K562 (cell line): ENCODE measurements around the gene FILIP1L. TPM values are rescaled to one million over a fixed set of nuclear protein-coding genes. Genes with fewer than 3 reads are reported as not detected.

Experiments
- CHAMP1 ChIP-seq: fragments of 450-650 bp; IDR thresholded peaks from 2 replicates; pipeline ENCODE4 v1.6.1; 2016; ENCODE audit warnings: mild to moderate bottlenecking
- ETV5 ChIP-seq: sonication (generic); formaldehyde crosslinking; IDR thresholded peaks from 2 replicates; pipeline ENCODE4 v1.4.0; 2020; ENCODE audit warnings: low read depth, mild to moderate bottlenecking, missing genetic modification reagents
- FOSL1 ChIP-seq: fragments of 200-800 bp; sonication (Bioruptor generic); conservative IDR thresholded peaks from 2 replicates; pipeline ENCODE4 v1.6.1; 2016; ENCODE audit warnings: missing genetic modification characterization, missing compliant biosample characterization
- MTA3 ChIP-seq: fragments of 450-650 bp; formaldehyde crosslinking; IDR thresholded peaks from 2 replicates; pipeline ENCODE4 v1.6.1; 2017; ENCODE audit warnings: mild to moderate bottlenecking, borderline replicate concordance
- NR3C1 ChIP-seq: sonication (generic); formaldehyde crosslinking; IDR thresholded peaks from 2 replicates; pipeline ENCODE4 v1.8.1; 2022; ENCODE audit warnings: missing genetic modification reagents
- SP1 ChIP-seq: sonication (generic); formaldehyde crosslinking; IDR thresholded peaks from 2 replicates; pipeline ENCODE4 v1.8.1; 2022; ENCODE audit warnings: mild to moderate bottlenecking, missing genetic modification reagents
- SP2 ChIP-seq: IDR thresholded peaks from 2 replicates; pipeline ENCODE4 v1.6.1; 2011; ENCODE audit warnings: mild to moderate bottlenecking, low read depth, low read length, moderate library complexity; ENCODE audit not compliant: poor library complexity, severe bottlenecking; ENCODE audit errors: extremely low read depth
- TCF7 ChIP-seq: sonication (generic); IDR thresholded peaks from 2 replicates; pipeline ENCODE4 v1.6.1; 2016; ENCODE audit warnings: antibody characterized with exemption, borderline replicate concordance
- ZBTB9 ChIP-seq: fragments of 450-650 bp; formaldehyde crosslinking; IDR thresholded peaks from 2 replicates; pipeline ENCODE4 v1.4.0; 2020; ENCODE audit warnings: mild to moderate bottlenecking, moderate library complexity
- ZFP91 ChIP-seq: sonication (generic); formaldehyde crosslinking; IDR thresholded peaks from 2 replicates; pipeline ENCODE4 v1.8.0; 2022; ENCODE audit warnings: mild to moderate bottlenecking, missing genetic modification reagents
- ZHX1 ChIP-seq: fragments of 150-350 bp; conservative IDR thresholded peaks from 2 replicates; pipeline ENCODE4 v1.6.1; 2014; ENCODE audit warnings: low read length
- ZNF165 ChIP-seq: fragments of 250-450 bp; sonication (Bioruptor Pico); IDR thresholded peaks from 2 replicates; pipeline ENCODE4 v1.4.0; 2020; ENCODE audit warnings: borderline replicate concordance
- ZNF23 ChIP-seq: fragments of 250-450 bp; sonication (Bioruptor Pico); IDR thresholded peaks from 2 replicates; pipeline ENCODE4 v1.4.0; 2020; ENCODE audit warnings: mild to moderate bottlenecking
- ZNF398 ChIP-seq: fragments of 250-450 bp; sonication (Bioruptor Pico); IDR thresholded peaks from 2 replicates; pipeline ENCODE4 v1.8.0; 2021; ENCODE audit warnings: moderate library complexity, mild to moderate bottlenecking, inconsistent platforms
- ZNF445 ChIP-seq: fragments of 250-450 bp; sonication (Bioruptor Pico); IDR thresholded peaks from 2 replicates; pipeline ENCODE4 v1.4.0; 2020; ENCODE audit warnings: low read depth, mild to moderate bottlenecking, moderate library complexity
- ZNF57 ChIP-seq: fragments of 450-650 bp; formaldehyde crosslinking; IDR thresholded peaks from 2 replicates; pipeline ENCODE4 v1.4.0; 2020; ENCODE audit warnings: mild to moderate bottlenecking, moderate library complexity
- ZZZ3 ChIP-seq: fragments of 450-650 bp; IDR thresholded peaks from 2 replicates; pipeline ENCODE4 v1.6.1; 2016; ENCODE audit warnings: antibody characterized with exemption, mild to moderate bottlenecking, moderate library complexity
- polyA plus RNA-seq, 8 experiments: library from polyadenylated mRNA; depleted of rRNA in 4 of 8; stranded (reverse) in 5 of 8; unstranded in 3 of 8; fragments of >200 nt; fragmentation: Nextera tagmentation in 2 of 8; fragmentation: Illumina TruSeq in 1 of 8; extraction: Ambion mirVana in 2 of 8; extraction: Trizol in 1 of 8; gene quantifications; 2 replicates each; pipeline versions ENCODE4 v1.2.1 to v1.2.3, GENCODE V29; 2011 to 2014; ENCODE audit warnings: inconsistent platforms in 1 of 8, missing spikeins in 1 of 8
- total RNA-seq, 7 experiments: library from RNA; depleted of rRNA in 6 of 7; stranded (reverse); fragments of >200 nt in 6 of 7; fragmentation: Illumina TruSeq in 2 of 7; extraction: Trizol in 2 of 7; gene quantifications; 2 replicates each; pipeline versions ENCODE4 v1.2.1 to v1.2.3, GENCODE V29; 2011 to 2021; ENCODE audit warnings: low replicate concordance in 1 of 7

Gene FILIP1L
- total and polyA plus RNA-seq, 9 of the 15 experiments (the other 6 are each of a cell fraction or from before 2014, with no cell fraction given), result 0.50 to 2.1 (median 1.1) TPM

- TF ChIP-seq ZNF398 (no peak), ZNF165 (CRISPR knock-in tag) (no peak), CHAMP1 (no peak), FOSL1 (tag) (peak; percentile 64; the same call in 1 of the 2 replicates), TCF7 (no peak), ZNF57 (no peak), ZHX1 (no peak), SP2 (no peak), MTA3 (peak; percentile 74; the same call in 1 of the 2 replicates), ZZZ3 (peak; percentile 71; the same call in 1 of the 2 replicates), ZNF445 (CRISPR knock-in tag) (no peak), NR3C1 (no peak), SP1 (peak; percentile 83), ETV5 (0 out of 2 replicates have a peak, but pooled peaks have one; percentile 26), ZBTB9 (CRISPR knock-in tag) (0 out of 2 replicates have a peak, but pooled peaks have one; percentile 40), ZFP91 (CRISPR knock-in tag) (no peak), ZNF23 (CRISPR knock-in tag) (no peak)
Measured at GRCh38 chr3:99817437-99818240, 296.7 kb downstream of the FILIP1L start, which contains the start of gene CMSS1 (continued).
